Breast epithelium (tissue), 3 donors: ENCODE data around the gene VWA5B2.

ENCODE experiments used
- CTCF ChIP-seq, 3 donors: fragments of 450-650 bp; IDR thresholded peaks; one replicate each; pipeline ENCODE4 v1.5.1; 2016 to 2017; ENCODE audit warnings: antibody characterized with exemption in 3 of 3, mild to moderate bottlenecking in 3 of 3, moderate library complexity in 3 of 3
- POLR2A ChIP-seq: fragments of 450-650 bp; IDR thresholded peaks from one replicate; pipeline ENCODE4 v1.6.1; 2016; ENCODE audit warnings: antibody characterized with exemption, mild to moderate bottlenecking, moderate library complexity
- POLR2AphosphoS5 ChIP-seq, 3 donors: sonication (generic); formaldehyde crosslinking; IDR thresholded peaks; one replicate each; pipeline ENCODE4 v1.6.1; 2017; ENCODE audit warnings: antibody characterized with exemption in 3 of 3

- TF ChIP-seq CTCF (IDR thresholded peaks at IDR 0.05) (no peak), POLR2AphosphoS5 (IDR thresholded peaks at IDR 0.05) (no peak), POLR2A (no peak)
These were observed 8.4 kb downstream of the VWA5B2 start for GRCh38 chr3:184237807-184238206.
